ENCODE measurements around the gene SPATA12.

- TF ChIP-seq POLR2A (IDR thresholded peaks at IDR 0.05) (no peak), CTCF (IDR thresholded peaks at IDR 0.05) (no peak)
Measured at GRCh38 chr3:57076422-57076951, 16.0 kb downstream of the SPATA12 start.
